IPS DF 19.7 (cell line): ENCODE results near the gene MS4A7.
A peak's percentile ranks its signal among the peaks of the same experiment; 100 is the strongest.
"Not testable (repeated sequence)": the region's sequence is repeated elsewhere in the genome, so short reads cannot be mapped to it uniquely, and the experiment has no call there.

Experiments used
- DNase-seq: peaks from one replicate; pipeline ENCODE4 v3.0.0-alpha.2; 2013; ENCODE audit warnings: low read depth, low spot score

Gene MS4A7, protein sequence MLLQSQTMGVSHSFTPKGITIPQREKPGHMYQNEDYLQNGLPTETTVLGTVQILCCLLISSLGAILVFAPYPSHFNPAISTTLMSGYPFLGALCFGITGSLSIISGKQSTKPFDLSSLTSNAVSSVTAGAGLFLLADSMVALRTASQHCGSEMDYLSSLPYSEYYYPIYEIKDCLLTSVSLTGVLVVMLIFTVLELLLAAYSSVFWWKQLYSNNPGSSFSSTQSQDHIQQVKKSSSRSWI

DNA sequence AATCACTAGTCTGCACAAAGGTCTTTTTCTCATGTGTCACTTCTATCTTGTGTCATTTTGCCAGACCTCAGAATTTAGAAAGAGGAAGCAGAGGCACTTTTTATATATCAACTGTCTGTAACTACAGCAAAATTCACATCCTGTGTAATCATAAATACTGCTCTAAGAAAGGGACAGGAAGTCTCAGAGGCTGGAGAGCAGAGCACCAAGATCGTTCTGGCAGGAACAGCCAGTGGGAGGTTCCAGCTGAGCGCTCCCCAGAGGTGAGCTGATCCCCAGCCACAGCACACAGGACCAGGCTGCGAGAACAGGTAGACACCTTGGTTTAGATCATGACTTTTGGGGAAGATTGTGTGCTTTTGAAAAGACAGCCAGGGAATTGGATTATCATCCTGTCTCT is at the start of gene MS4A7:
MS4A7 (plus strand) TSS at position 179 of the 400 bp plus-strand sequence. CDS start 4,610 bp downstream, outside the sequence.
- DNase-seq = no peak

DNA sequence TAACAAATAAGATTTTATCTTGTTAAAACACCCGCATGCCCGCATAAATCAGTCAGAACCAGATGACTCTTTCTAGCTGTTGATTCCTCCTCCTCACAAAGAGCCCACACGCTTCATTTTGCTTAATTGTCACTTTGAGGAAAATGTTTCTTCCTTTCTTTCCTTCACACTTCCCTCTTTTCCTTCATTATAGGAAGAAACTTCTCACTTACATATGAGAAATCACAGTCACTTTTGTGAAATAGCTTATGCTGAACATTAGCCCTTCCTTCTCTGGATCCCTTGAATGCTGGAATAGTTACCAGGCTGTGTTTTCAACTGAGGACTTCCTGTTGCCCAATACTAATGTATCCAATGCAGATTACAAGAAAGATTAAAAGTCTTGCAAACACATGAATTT is 45.5 kb upstream of the MS4A7 start:
- DNase-seq = no peak

DNA sequence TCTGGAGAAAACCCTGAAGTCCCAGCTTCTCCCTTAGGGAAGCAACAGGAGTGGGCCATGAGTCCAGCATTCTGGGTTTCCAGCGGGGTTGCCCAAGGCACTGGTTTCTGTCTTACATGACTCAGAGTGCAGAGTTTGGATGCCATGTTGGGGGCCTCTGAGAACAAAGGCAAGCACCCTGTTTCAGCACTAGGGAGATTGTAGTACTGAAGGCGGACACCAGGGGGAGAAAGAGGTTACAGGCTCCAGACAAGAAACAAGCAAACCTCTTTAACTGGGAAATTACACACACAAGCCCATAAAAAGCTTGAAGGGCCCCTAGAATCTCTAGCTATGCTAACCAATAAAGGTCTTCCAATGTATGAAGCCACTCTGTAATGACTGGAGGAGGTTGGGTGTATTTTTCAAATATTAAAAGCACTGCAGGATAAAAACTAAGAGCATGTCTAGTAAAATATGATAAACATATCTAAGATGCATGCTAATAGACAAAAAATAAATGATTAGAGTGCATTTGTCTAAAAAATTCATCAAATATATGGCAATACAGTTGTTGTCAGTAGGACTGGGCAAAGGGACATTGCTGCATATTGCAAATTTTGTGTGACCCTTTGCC is 44.2 kb upstream of the MS4A7 start:
- peak; percentile 52 for DNase-seq

DNA sequence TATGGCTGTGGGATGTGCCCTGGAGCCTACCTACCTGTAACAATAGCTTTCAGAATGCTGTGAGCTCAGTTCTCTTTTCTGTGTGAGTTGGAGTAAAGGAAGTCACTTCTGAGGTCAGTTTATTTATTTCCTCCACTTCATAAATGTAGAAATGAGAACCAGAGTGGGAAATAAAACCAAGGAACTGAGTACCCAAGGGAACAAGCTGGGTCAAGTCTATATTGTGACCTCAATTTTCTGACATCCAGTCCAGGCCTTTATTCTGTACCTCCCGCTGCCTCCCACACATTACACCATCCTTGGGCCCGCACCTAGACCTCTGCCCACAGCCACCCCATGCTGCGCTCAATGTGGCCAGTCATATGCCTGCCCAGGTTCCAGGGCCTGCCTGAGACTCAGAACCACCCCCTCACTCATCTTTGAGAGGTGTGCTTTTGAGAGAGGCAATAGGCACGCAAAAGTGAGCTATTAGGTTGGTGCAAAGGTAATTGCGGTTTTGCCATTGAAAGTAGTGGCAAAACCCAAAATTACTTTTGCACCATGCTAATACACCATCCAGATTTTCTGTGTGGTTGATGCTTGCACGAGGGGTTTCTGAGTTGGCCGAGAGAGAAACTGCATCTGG is 41.5 kb upstream of the MS4A7 start:
- DNase-seq = no peak

DNA sequence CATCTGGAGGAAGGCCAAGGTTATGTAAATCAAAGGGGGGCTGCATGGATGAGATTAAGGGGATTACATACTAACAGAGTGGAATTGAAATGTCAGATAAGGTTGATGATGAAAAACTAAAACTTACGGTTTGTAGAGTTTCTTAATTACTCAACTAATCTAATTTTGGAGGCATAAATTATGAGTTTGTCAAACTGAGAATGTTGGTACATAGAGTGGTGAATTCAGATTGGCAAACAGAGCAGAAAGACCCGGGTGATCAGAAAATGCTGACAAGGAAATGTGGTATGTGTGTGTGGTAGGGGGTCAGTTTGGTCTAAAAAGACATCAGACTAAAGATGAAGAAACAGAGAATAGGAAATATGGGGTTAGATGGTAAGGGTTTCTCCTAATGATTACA is 40.3 kb upstream of the MS4A7 start:
- DNase-seq = no peak

DNA sequence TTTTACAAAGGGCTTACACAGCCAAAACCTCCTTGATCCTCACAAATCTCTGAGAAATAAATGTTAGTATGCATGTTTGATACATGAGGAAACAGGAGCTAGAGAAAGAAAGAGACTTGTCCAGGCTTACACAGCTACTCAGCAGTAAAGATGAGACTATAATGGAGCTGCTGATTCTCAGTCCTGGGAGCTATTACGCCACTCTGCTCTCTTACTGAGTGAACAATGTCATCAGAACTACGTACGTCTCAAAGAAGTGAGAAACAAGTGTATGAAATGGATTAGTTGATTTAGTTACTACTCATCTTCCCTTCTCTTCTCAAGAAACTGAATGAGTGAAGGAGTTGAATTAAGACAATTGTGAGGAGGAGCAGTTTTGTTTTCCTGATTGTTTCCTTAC is 39.0 kb upstream of the MS4A7 start:
- no peak for DNase-seq

DNA sequence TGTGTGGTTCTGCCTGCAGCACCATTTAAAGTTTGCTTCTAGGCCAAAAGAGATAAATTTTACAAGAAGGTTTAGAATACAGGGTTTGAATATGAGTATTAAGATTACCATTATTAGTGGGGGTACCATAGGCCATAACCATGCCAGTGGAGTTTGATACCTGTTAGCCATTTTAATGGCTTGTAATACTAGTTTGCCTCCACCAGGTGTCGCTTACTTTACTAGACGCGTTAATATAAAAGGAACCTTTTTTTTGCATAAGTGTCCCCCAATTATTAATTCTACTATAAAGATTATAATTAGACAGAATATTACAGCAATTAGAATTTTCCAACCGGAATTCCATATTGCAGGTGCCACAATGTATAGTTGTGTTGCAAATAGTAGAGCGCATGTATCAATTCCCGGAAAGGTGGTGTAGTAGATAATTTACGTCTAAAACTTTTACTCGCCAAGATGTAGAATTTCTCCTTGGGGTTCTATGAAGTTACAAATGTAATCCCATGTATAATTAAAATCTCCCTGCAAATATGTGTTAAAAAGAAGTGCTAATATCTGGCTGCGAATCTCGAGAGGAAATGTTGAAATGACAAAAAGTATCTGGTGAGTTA is 35.1 kb upstream of the MS4A7 start:
- no peak for DNase-seq

DNA sequence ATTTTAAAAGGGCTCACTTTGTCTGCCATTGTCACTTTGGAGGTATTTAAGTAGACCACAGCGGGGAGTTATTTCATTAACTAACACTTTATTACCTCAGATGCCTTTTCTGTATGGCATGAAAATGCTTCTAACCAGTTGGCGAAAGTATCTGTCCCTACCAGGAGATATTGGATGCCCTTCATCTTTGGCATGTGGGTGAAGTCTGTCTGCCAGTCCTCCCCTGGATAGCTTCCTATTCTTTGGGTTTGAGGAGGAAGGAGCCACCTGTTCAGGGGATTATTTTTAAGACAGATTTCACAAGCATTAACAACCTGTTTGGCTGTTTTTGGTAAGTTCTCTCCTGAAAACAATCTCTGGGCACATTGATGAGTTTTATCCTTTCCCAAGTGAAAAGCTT is 34.2 kb upstream of the MS4A7 start:
- no peak for DNase-seq

DNA sequence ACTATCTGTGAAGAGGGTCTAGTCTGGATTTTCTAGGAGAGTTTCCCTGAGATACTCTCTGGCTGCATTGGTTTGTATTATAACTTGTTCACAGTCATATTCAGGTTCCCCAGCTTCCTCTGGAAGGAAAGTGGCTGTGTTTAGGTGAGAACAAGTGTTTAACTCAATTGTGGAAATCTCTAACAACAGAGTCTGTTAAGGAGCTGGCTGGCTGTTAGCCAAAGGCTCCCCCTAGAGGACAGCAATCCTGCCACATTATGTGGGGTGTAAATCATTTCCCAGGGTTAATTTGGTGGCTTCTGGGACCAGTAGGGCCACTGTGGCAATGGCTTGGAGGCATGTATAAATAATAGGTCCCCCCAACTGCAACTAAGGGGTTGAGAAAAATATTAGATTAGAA is 32.8 kb upstream of the MS4A7 start:
- no peak for DNase-seq

DNA sequence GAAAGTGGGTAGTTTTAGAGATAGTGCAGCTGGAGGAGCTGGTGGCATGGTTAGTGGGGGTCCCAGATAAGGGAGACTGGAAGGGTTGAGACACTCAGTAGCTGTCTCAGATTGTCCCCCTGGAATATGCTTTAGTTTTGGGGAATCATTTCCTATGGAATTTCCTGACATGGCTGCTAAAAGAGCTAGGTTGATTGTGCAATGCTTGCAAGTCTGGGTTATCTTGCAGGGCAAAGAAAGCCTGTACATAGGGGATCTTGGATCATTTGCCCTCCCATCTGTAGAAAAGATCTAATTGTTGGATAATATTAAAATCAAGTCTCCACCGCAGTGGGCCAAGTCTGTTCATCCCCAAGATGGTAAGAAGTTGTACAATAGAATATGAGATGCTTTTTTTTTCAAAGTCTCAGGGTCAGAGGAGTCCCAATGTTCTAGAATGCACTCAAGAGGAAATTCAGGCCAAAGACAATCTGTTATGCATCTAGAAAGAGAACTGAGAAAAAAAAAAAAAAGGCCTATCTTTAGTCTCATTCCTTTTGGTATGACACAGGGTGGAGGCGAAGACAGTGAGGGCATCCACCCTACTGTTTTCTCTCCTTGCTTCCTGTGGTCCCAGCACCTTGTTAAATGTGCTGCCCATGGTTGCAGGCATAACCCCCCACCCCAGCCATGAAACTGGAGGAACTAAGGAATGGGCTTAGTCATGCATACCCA is 31.1 kb upstream of the MS4A7 start:
- DNase-seq = no peak

DNA sequence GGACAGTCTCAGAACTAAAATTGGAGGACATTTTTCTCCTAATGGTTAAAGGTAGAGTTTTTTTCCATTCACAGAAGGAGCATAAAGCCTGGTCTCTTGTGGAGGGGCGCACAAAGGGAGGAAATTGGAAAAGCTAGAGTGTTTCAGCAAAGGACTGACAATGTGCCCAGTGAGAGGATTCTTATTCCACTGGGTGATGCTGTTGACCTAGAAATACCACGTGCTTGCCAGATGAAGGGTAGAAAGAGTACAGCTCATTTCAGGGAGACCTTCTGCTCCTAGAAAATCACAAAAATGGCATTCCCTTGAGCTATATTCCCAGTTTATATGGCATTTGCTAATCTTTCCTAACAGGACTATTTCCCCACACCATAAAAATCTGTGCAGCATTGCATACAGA is 30.2 kb upstream of the MS4A7 start:
- DNase-seq = no peak

DNA sequence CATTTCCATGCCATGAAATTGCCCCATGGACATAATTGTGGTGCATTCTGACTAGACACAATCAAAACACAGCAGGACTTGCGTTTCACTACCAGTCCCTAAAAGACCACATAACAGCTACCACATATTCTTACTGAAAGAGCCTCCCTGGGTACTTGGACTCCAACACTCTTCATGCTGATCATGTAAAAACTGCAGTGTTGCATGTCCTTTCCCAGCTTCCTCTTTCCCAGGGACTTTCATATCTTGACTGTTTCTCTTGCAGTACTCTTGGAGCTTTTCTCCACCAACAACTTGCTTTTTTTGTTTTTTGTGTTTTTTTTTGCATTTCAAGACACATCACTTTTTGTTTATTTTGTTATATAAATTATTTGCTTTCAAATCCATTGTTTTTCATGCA is 28.3 kb upstream of the MS4A7 start:
- DNase-seq = no peak

DNA sequence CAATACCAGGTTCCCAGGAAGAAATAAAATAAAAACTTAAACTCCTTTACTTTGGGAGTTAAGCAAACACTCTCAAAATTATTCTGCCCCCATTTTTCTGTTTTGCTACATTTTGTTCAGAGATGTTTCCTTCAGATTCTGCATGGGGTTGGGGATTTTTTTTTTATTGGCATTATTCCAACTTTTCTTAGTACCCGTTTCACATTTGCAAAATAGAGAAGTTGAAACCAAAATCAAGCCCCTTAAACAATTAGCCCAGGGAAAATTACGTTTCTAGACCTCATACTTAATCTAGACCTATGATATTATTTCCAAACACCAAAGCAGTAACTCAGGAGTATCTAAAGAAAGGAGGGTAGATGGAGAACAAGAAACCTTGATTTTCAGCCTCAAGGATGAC is 20.6 kb upstream of the MS4A7 start:
- no peak for DNase-seq

DNA sequence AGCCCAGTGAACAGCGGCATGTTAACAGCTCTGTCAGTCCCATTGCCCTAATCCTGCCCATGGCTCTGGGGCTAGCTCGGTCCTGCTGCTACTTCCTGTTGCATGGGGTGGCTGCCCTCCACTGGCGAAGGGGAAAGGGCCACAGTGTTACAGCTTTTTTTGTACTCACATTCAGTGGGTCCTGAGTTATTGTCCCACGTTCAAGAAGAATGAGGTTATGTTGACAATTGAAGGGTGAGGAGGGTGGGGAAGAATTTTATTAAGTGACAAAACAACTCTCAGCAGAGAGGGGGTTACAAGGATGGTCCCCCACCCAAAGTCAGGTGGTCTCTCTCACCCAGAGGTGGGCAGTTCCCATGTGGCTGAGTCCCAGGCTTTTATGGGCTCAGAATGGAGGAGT is 17.7 kb upstream of the MS4A7 start:
- DNase-seq = no peak

DNA sequence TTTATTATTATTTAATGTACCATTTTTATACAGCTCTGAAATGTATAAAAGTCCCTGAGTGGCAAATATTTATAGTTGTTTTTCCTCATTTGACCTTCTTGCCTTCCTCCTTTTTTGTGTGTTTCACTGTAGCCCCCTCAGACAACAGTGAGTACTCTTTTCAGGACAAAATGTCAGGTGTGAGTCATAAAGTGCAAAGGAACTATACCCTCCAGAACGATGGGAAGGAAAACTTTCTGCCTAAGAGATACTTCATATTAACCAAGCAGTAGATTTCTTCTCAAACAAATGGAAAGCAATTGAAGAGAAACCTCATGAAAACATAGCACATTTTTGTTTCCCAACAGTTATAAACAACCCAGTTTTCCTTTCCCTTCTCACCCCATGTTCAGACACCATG is 16.1 kb upstream of the MS4A7 start:
- no peak for DNase-seq

DNA sequence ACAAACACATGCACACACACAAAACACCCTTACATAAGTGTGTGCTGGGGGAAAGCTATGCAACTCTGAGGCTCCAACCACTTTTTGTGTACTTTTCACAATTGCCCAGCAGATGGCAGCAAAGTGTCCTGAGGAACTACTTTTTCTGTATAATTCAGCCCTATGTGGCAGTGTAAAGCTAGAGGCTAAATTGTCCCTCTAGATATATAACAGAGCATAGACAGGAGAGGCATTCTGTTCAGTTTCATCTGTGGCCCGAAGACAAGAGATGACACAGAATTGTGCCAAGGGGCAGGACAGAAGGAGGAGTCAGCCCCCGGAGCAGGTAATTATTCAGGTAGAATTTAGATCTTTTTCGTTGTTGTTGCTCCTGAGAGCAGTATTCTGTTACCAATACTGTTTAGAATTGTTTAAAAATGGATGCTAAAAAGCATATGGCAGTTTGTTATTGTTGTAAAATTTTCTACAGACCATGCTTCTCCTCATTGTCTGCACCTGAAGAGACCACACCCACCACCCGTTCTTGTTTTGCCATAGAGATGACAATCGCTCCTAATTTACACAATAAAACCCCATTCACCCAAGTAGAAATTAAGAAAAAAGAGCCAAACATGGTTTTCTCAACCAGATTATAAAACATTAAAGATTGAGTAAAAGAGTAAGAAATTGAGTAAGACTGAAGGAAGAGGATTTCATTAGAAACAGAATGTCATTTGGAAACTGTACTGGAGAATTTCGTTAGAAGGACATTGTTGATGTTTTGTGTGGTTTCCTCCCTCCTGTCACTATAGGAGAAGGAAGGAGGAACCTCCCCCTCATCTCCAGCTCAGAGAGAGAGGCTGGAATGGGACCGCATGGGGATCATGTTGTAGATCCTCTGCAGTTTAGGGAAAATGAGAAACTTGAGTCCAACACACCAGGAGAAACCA is 14.5 kb upstream of the MS4A7 start:
- no peak for DNase-seq

DNA sequence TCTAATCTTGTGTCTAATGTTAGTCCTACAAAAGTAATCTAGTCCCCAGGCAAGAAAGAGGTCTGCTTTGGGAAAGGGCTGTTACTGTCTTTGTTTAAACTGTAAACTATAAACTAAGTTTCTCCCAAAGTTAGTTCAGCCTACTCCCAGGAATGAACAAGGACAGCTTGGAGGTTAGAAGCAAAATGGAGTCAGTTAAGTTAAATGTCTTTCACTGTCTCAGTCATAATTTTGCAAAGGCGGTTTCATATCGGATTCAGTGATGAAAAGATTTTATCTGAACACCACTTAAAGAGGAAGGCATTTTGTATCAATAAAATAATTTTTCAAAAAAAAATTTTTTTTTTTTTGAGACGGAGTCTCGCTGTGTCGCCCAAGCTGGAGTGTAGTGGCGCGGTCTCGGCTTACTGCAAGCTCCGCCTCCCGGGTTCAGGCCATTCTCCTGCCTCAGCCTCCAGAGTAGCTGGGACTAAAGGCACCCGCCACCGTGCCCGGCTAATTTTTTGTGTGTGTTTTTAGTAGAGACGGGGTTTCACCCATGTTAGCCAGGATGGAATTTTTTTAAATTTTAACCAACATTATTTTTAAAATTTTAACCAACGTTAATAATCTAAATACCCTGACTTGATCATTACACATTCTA is 11.9 kb upstream of the MS4A7 start:
- not testable (repeated sequence) for DNase-seq

DNA sequence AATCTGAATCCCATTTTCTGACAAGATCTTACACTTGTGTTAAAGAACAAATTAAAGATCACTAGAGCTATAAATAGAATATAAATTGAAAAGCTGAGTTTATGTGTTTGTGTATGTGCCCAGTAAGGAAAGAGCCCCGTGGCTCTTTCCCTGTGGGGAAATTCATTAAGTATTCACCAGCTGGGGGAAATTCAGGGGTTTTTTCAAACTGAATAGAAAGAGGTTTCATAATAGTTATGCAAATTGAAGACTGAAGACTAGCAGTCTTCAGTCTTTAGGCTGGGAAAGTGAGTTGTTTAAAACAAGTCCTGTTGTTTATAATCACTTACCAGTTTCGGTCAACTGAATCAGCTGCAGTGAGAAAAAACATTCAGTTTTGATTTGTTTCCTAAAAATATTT is 11.3 kb upstream of the MS4A7 start:
- no peak for DNase-seq

DNA sequence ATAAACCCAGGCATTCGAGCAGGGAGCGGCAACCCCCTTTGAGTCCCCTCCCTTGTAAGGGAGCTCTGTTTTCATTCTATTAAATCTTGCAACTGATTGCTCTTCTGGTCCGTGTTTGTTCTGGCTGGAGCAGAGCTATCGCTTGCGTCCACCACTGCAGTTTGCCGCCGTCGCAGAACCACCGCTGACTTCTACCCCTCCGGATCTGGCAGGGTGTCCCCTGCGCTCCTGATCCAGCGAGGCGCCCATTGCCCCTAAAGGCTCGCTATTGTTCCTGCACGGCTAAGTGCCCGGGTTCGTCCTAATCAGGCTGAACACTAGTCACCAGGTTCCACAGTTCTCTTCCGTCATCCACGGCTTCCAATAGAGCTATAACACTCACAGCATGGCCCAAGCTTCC is 10.4 kb upstream of the MS4A7 start:
- no peak for DNase-seq

DNA sequence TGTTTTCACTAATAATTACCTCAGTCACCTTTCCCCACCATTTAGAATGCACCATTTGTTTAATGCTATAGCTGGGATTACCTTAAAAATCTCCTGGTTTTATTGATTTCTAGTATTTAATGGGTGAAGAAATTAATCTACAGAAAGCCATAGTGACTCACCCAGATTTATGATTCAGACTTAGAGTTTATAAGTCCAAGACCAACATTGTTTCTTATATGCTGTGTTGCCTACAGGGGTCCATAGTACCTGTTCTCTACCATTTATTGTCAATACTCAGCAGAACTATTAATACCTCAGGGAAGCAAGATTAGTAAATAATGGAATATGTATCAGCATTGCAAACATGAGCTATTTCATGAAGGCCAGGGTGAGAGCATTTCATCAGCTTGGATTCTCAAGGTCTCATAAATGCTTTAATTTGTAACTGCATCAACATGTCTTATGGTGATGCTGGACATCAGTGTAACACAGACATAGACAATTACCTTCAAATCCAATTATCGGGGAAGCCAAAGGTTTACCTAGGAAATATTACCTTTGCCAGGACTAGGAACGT is 8.0 kb upstream of the MS4A7 start:
- no peak for DNase-seq
